SK-N-SH (cell line): ENCODE measurements around the gene GRK5. TPM values are rescaled to one million over a fixed set of nuclear protein-coding genes. Genes with fewer than 3 reads are reported as not detected.

Experiments
- CTCF ChIA-PET: fragments of 300-600, 350-600 bp; formaldehyde crosslinking; extraction: SDS; loops from one replicate; lab custom pipeline; 2021; lab: Yijun Ruan, JAX
- POLR2A ChIA-PET: fragments of 350-600 bp; sonication (Branson Sonifier 250); formaldehyde crosslinking; extraction: SDS; loops from one replicate; lab custom pipeline; 2020; ENCODE audit warnings: antibody characterized with exemption, inconsistent platforms; lab: Yijun Ruan, JAX
- DNase-seq: peaks from one replicate; pipeline ENCODE4 v3.0.0; 2012
- H2AFZ ChIP-seq: fragments of 200-600 bp; sonication (generic); 2 replicates; pipeline ENCODE4 v1.8.1; 2016; ENCODE audit warnings: antibody characterized with exemption, mild to moderate bottlenecking, low read depth
- H3F3A ChIP-seq: fragments of 200-600 bp; sonication (generic); replicated peaks from 2 replicates; pipeline ENCODE3; 2016; ENCODE audit warnings: antibody characterized with exemption, mild to moderate bottlenecking; ENCODE audit not compliant: insufficient read depth
- H3K27ac ChIP-seq, 2 experiments: fragments of 200-500 bp in 1 of 2; fragments of 200-600 bp in 1 of 2; sonication (Bioruptor generic) in 1 of 2; sonication (generic), shearing (Covaris generic) in 1 of 2; 2 replicates each; pipeline versions ENCODE4 v1.5.1 to v1.6.1; 2014 to 2016; ENCODE audit warnings: low read depth in 2 of 2, inconsistent platforms in 1 of 2, low read length in 1 of 2, mild to moderate bottlenecking in 1 of 2, mixed read lengths in 1 of 2
- H3K27me3 ChIP-seq: fragments of 200-600 bp; sonication (generic), shearing (Covaris generic); 2 replicates; pipeline ENCODE4 v1.6.1; 2016; ENCODE audit warnings: mixed run types; ENCODE audit not compliant: insufficient read depth
- H3K36me3 ChIP-seq, 2 experiments: fragments of 200-500 bp in 1 of 2; fragments of 200-600 bp in 1 of 2; sonication (Bioruptor generic) in 1 of 2; sonication (generic) in 1 of 2; replicated peaks in 1 of 2; 2 replicates each; pipeline versions ENCODE3 to v1.5.1; 2014 to 2016; ENCODE audit warnings: low read length in 1 of 2, mild to moderate bottlenecking in 1 of 2; ENCODE audit not compliant: insufficient read depth in 2 of 2, control insufficient read depth in 1 of 2
- H3K4me1 ChIP-seq, 2 experiments: fragments of 200-500 bp in 1 of 2; fragments of 200-600 bp in 1 of 2; sonication (Bioruptor generic) in 1 of 2; sonication (generic), shearing (Covaris generic) in 1 of 2; 2 replicates each; pipeline versions ENCODE4 v1.5.1 to v1.6.1; 2014 to 2016; ENCODE audit warnings: low read depth in 1 of 2, low read length in 1 of 2, mixed run types in 1 of 2; ENCODE audit not compliant: insufficient read depth in 2 of 2, control insufficient read depth in 1 of 2
- H3K4me2 ChIP-seq: fragments of 200-600 bp; sonication (generic), shearing (Covaris generic); 2 replicates; pipeline ENCODE4 v1.6.1; 2017; ENCODE audit warnings: mixed run types
- H3K4me3 ChIP-seq, 2 experiments: fragments of 200-500 bp in 1 of 2; fragments of 200-600 bp in 1 of 2; sonication (Bioruptor generic) in 1 of 2; sonication (generic), shearing (Covaris generic) in 1 of 2; 2 replicates each; pipeline versions ENCODE4 v1.5.1 to v1.8.1; 2014 to 2016; ENCODE audit warnings: low read depth in 2 of 2, inconsistent platforms in 1 of 2, low read length in 1 of 2, mild to moderate bottlenecking in 1 of 2, mixed read lengths in 1 of 2, moderate library complexity in 1 of 2
- H3K79me2 ChIP-seq: fragments of 200-600 bp; sonication (generic); 2 replicates; pipeline ENCODE4 v1.8.1; 2017; ENCODE audit warnings: mild to moderate bottlenecking; ENCODE audit not compliant: insufficient read depth
- H3K9ac ChIP-seq: fragments of 200-600 bp; sonication (generic); 2 replicates; pipeline ENCODE4 v1.6.1; 2017; ENCODE audit warnings: mixed run types
- H3K9me2 ChIP-seq: fragments of 200-600 bp; sonication (generic); 2 replicates; pipeline ENCODE4 v1.6.1; 2017; ENCODE audit warnings: mixed run types
- H3K9me3 ChIP-seq: fragments of 200-600 bp; sonication (generic); 2 replicates; pipeline ENCODE4 v1.6.1; 2017; ENCODE audit warnings: mixed run types, mild to moderate bottlenecking, moderate library complexity
- H4K20me1 ChIP-seq: fragments of 200-600 bp; sonication (generic); 2 replicates; pipeline ENCODE4 v1.6.1; 2017; ENCODE audit warnings: mild to moderate bottlenecking, mixed run types; ENCODE audit not compliant: insufficient read depth
- EP300 ChIP-seq, 2 experiments: IDR thresholded peaks; 2 replicates each; pipeline versions ENCODE4 v1.4.0 to v1.6.1; 2012; ENCODE audit warnings: borderline replicate concordance in 1 of 2, low read depth in 1 of 2, low read length in 1 of 2
- EZH2phosphoT487 ChIP-seq: fragments of 200-600 bp; sonication (generic); IDR thresholded peaks from 2 replicates; pipeline ENCODE4 v1.6.1; 2017; ENCODE audit warnings: low read depth, mixed run types, mild to moderate bottlenecking, antibody characterized with exemption, moderate library complexity, borderline replicate concordance
- FOXM1 ChIP-seq: IDR thresholded peaks from 2 replicates; pipeline ENCODE4 v1.4.0; 2012; ENCODE audit warnings: low read depth, mild to moderate bottlenecking
- MEF2A ChIP-seq: IDR thresholded peaks from 2 replicates; pipeline ENCODE4 v1.4.0; 2012; ENCODE audit warnings: low read depth, borderline replicate concordance
- POLR2AphosphoS5 ChIP-seq: IDR thresholded peaks from 2 replicates; pipeline ENCODE4 v1.6.1; 2012; ENCODE audit warnings: low read depth, low read length
- RCOR1 ChIP-seq: fragments of 150-350 bp; IDR thresholded peaks from 2 replicates; pipeline ENCODE4 v1.6.1; 2017; ENCODE audit warnings: antibody characterized with exemption, low read length
- RFX5 ChIP-seq: IDR thresholded peaks from 2 replicates; pipeline ENCODE4 v1.6.1; 2012; ENCODE audit warnings: mild to moderate bottlenecking, improper control_type of control experiment, low read length
- RXRA ChIP-seq: IDR thresholded peaks from 2 replicates; pipeline ENCODE4 v1.4.0; 2012; ENCODE audit warnings: low read depth, mild to moderate bottlenecking, borderline replicate concordance
- SIN3A ChIP-seq: IDR thresholded peaks from 2 replicates; pipeline ENCODE4 v1.6.1; 2012; ENCODE audit warnings: low read depth, mild to moderate bottlenecking, low read length, moderate library complexity, borderline replicate concordance
- TAF1 ChIP-seq: IDR thresholded peaks from 2 replicates; pipeline ENCODE4 v1.6.1; 2012; ENCODE audit warnings: low read depth, mild to moderate bottlenecking, low read length, moderate library complexity, borderline replicate concordance
- TCF12 ChIP-seq: IDR thresholded peaks from 2 replicates; pipeline ENCODE4 v1.4.0; 2012
- TEAD4 ChIP-seq: IDR thresholded peaks from 2 replicates; pipeline ENCODE4 v1.4.0; 2012; ENCODE audit warnings: mild to moderate bottlenecking, borderline replicate concordance; ENCODE audit not compliant: insufficient read depth
- YY1 ChIP-seq: IDR thresholded peaks from 2 replicates; pipeline ENCODE4 v1.4.0; 2012; ENCODE audit warnings: low read depth, mild to moderate bottlenecking
- WGBS: methylation state at CpG from one replicate; pipeline ENCODE4 v1.1.6; 2017; ENCODE audit warnings: low lambda C conversion rate; 5-methylcytosine and 5-hydroxymethylcytosine counted together
- polyA plus RNA-seq, 3 experiments: library from polyadenylated mRNA; depleted of rRNA; stranded (reverse); fragments of >200 nt; gene quantifications; 2 replicates each; pipeline ENCODE4 v1.2.3, GENCODE V29; 2012
- TF ChIP-seq, protein P1 (sequence below): IDR thresholded peaks from 2 replicates; pipeline ENCODE4 v1.4.0; 2012; ENCODE audit warnings: low read depth, borderline replicate concordance
- TF ChIP-seq, protein P2 (sequence below): fragments of 150-350 bp; IDR thresholded peaks from 2 replicates; pipeline ENCODE4 v1.6.1; 2016; ENCODE audit warnings: mild to moderate bottlenecking, low read depth, low read length
- TF ChIP-seq, protein P3 (sequence below): fragments of 200-600 bp; sonication (generic); IDR thresholded peaks from 2 replicates; pipeline ENCODE4 v1.6.1; 2017; ENCODE audit warnings: antibody characterized with exemption, mild to moderate bottlenecking, moderate library complexity

GRK5 gene
- polyA plus RNA-seq, 1 of the 3 experiments (the other 2 are of a cell fraction), result 12.1 TPM

DNA sequence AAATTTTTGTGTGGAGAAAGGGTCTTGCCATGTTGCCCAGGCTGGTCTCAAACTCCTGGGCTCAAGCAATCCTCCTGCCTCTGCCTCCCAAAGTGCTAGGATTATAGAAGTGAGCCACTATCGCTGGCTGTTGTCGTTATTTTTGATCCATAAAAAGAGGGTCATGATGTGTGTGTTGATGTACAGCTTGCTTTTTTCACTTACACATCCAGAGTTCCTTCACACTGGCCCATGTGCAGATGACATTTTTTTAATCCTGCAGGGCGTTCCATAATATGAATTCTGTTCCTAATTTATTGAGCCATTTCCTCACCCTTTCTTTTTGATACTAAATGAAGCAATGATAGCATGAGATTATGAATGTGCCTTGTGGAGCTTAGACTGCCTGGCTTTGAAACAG, 40.8 kb downstream of the GRK5 start:
- POLR2A ChIA-PET, result no interaction called here
- Histone ChIP-seq H2AFZ (no peak overlapping the region), H3K4me2 (no peak overlapping the region), H3K27ac (no peak overlapping the region), H3F3A (peaks cover 27% of the 10 kb centered on the region), H3K9me3 (no peaks in the 10 kb centered on the region), H3K4me3 (no peak overlapping the region), H3K9me2 (no peaks in the 10 kb centered on the region), H3K36me3 (no peaks in the 10 kb centered on the region), H3K9ac (no peak overlapping the region), H3K27me3 (no peaks in the 10 kb centered on the region), H4K20me1 (no peaks in the 10 kb centered on the region), H3K4me1 (peaks cover 42 to 44% of the 10 kb centered on the region in 2 experiments), H3K79me2 (peaks cover 15% of the 10 kb centered on the region)
- TF ChIP-seq RCOR1 (no peak), TAF1 (no peak), SIN3A (no peak), RXRA (no peak), EZH2phosphoT487 (no peak), TCF12 (no peak), EP300 (IDR thresholded peaks at IDR 0.05; ENCODE audit: borderline replicate concordance in 1 of 2, low read depth in 1 of 2, low read length in 1 of 2) (no peak), FOXM1 (no peak), MEF2A (no peak), TEAD4 (no peak), POLR2AphosphoS5 (no peak), YY1 (no peak), RFX5 (no peak)
- TF ChIP-seq, protein P1, sequence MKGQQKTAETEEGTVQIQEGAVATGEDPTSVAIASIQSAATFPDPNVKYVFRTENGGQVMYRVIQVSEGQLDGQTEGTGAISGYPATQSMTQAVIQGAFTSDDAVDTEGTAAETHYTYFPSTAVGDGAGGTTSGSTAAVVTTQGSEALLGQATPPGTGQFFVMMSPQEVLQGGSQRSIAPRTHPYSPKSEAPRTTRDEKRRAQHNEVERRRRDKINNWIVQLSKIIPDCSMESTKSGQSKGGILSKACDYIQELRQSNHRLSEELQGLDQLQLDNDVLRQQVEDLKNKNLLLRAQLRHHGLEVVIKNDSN, result no peak
- TF ChIP-seq, protein P2, sequence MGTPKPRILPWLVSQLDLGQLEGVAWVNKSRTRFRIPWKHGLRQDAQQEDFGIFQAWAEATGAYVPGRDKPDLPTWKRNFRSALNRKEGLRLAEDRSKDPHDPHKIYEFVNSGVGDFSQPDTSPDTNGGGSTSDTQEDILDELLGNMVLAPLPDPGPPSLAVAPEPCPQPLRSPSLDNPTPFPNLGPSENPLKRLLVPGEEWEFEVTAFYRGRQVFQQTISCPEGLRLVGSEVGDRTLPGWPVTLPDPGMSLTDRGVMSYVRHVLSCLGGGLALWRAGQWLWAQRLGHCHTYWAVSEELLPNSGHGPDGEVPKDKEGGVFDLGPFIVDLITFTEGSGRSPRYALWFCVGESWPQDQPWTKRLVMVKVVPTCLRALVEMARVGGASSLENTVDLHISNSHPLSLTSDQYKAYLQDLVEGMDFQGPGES, result no peak
- TF ChIP-seq, protein P3, sequence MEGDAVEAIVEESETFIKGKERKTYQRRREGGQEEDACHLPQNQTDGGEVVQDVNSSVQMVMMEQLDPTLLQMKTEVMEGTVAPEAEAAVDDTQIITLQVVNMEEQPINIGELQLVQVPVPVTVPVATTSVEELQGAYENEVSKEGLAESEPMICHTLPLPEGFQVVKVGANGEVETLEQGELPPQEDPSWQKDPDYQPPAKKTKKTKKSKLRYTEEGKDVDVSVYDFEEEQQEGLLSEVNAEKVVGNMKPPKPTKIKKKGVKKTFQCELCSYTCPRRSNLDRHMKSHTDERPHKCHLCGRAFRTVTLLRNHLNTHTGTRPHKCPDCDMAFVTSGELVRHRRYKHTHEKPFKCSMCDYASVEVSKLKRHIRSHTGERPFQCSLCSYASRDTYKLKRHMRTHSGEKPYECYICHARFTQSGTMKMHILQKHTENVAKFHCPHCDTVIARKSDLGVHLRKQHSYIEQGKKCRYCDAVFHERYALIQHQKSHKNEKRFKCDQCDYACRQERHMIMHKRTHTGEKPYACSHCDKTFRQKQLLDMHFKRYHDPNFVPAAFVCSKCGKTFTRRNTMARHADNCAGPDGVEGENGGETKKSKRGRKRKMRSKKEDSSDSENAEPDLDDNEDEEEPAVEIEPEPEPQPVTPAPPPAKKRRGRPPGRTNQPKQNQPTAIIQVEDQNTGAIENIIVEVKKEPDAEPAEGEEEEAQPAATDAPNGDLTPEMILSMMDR, result no peak
- no peak for DNase-seq
- WGBS, result 93% methylated on average over 3 of the region's 3 CpGs
- CTCF ChIA-PET, result interaction anchor here (1.5 to 2.1 kb wide), 3 partner anchors 11 to 42 kb away, joined by 4 to 13 read pairs (median 5); no protein-coding TSS in a partner anchor
